Mesenchymal stem cell (in vitro differentiated cells and primary cell): ENCODE data around the gene CEP192.

Experiments used
- DNase-seq: peaks from one replicate; pipeline ENCODE4 v3.0.0-alpha.2; 2013
- H2AFZ ChIP-seq: one replicate; pipeline ENCODE4 v1.6.1; 2013; ENCODE audit warnings: low read depth, mild to moderate bottlenecking, control low read depth, inconsistent platforms, low read length, moderate library complexity
- H2AK5ac ChIP-seq: 2 replicates; pipeline ENCODE4 v1.6.1; 2013; ENCODE audit warnings: low read length, moderate library complexity, mild to moderate bottlenecking, inconsistent platforms; ENCODE audit not compliant: severe bottlenecking
- H2BK120ac ChIP-seq: one replicate; pipeline ENCODE4 v1.6.1; 2013; ENCODE audit warnings: low read depth, mild to moderate bottlenecking, inconsistent platforms, low read length, moderate library complexity
- H2BK12ac ChIP-seq, 2 experiments: one replicate each; pipeline ENCODE4 v1.6.1; 2013; ENCODE audit warnings: inconsistent platforms in 2 of 2, low read length in 2 of 2, mild to moderate bottlenecking in 2 of 2, moderate library complexity in 2 of 2, control low read depth in 1 of 2
- H2BK15ac ChIP-seq: one replicate; pipeline ENCODE4 v1.6.1; 2013; ENCODE audit warnings: mild to moderate bottlenecking, low read depth, inconsistent platforms; ENCODE audit not compliant: poor library complexity, severe bottlenecking
- H2BK5ac ChIP-seq: 2 replicates; pipeline ENCODE4 v1.6.1; 2013; ENCODE audit warnings: low read depth, mild to moderate bottlenecking, low read length, control low read depth, inconsistent platforms; ENCODE audit not compliant: poor library complexity, severe bottlenecking
- H3K14ac ChIP-seq, 2 experiments: one replicate each; pipeline ENCODE4 v1.6.1; 2013; ENCODE audit warnings: inconsistent platforms in 2 of 2, low read length in 2 of 2, control low read depth in 1 of 2, mild to moderate bottlenecking in 1 of 2, moderate library complexity in 1 of 2
- H3K18ac ChIP-seq, 2 experiments: one replicate each; pipeline ENCODE4 v1.6.1; 2013; ENCODE audit warnings: inconsistent platforms in 2 of 2, low read length in 2 of 2, control low read depth in 1 of 2, low read depth in 1 of 2, mild to moderate bottlenecking in 1 of 2
- H3K23ac ChIP-seq, 2 experiments: one replicate each; pipeline ENCODE4 v1.6.1; 2013; ENCODE audit warnings: inconsistent platforms in 2 of 2, low read length in 2 of 2, mild to moderate bottlenecking in 2 of 2, moderate library complexity in 2 of 2, control low read depth in 1 of 2
- H3K27ac ChIP-seq: 2 replicates; pipeline ENCODE4 v1.5.1; 2013; ENCODE audit warnings: mild to moderate bottlenecking, moderate library complexity, low read length, control low read depth, inconsistent platforms; ENCODE audit not compliant: poor library complexity, severe bottlenecking
- H3K27me3 ChIP-seq, 2 experiments: 2 replicates each; pipeline versions ENCODE4 v1.6.1 to v1.7.0; 2013; ENCODE audit warnings: low read length in 2 of 2, mild to moderate bottlenecking in 2 of 2, moderate library complexity in 2 of 2, control low read depth in 1 of 2, inconsistent platforms in 1 of 2; ENCODE audit not compliant: control insufficient read depth in 1 of 2, insufficient read depth in 1 of 2
- H3K36me3 ChIP-seq, 2 experiments: 2 replicates each; pipeline versions ENCODE4 v1.6.1 to v1.7.0; 2013; ENCODE audit warnings: low read length in 2 of 2, control low read depth in 1 of 2, inconsistent platforms in 1 of 2, low read depth in 1 of 2, mild to moderate bottlenecking in 1 of 2; ENCODE audit not compliant: insufficient read depth in 2 of 2, control insufficient read depth in 1 of 2
- H3K4ac ChIP-seq, 2 experiments: one replicate each; pipeline ENCODE4 v1.6.1; 2013; ENCODE audit warnings: inconsistent platforms in 2 of 2, low read length in 2 of 2, mild to moderate bottlenecking in 2 of 2, moderate library complexity in 2 of 2, control low read depth in 1 of 2, low read depth in 1 of 2
- H3K4me1 ChIP-seq: 2 replicates; pipeline ENCODE4 v1.6.1; 2013; ENCODE audit warnings: low read depth, low read length, control low read depth; ENCODE audit not compliant: control insufficient read depth, insufficient read depth
- H3K4me2 ChIP-seq: 2 replicates; pipeline ENCODE4 v1.6.1; 2013; ENCODE audit warnings: low read length, mild to moderate bottlenecking, inconsistent platforms; ENCODE audit not compliant: poor library complexity, severe bottlenecking
- H3K4me3 ChIP-seq, 2 experiments: 2 replicates each; pipeline versions ENCODE4 v1.5.1 to v1.7.0; 2013; ENCODE audit warnings: low read length in 2 of 2, mild to moderate bottlenecking in 2 of 2, control low read depth in 1 of 2, low read depth in 1 of 2; ENCODE audit not compliant: insufficient read depth in 1 of 2
- H3K79me1 ChIP-seq: replicated peaks from 2 replicates; pipeline ENCODE4 v1.6.1; 2013; ENCODE audit warnings: mild to moderate bottlenecking, control low read depth, low read length, inconsistent platforms; ENCODE audit not compliant: poor library complexity, severe bottlenecking
- H3K9ac ChIP-seq: 2 replicates; pipeline ENCODE4 v1.7.0; 2013; ENCODE audit warnings: mild to moderate bottlenecking, low read length, moderate library complexity
- H3K9me3 ChIP-seq: 2 replicates; pipeline ENCODE4 v1.7.0; 2013; ENCODE audit warnings: mild to moderate bottlenecking, low read length; ENCODE audit not compliant: control insufficient read depth
- H4K8ac ChIP-seq: one replicate; pipeline ENCODE4 v1.6.1; 2013; ENCODE audit warnings: inconsistent platforms, mild to moderate bottlenecking, low read length, moderate library complexity
- H4K91ac ChIP-seq: one replicate; pipeline ENCODE4 v1.6.1; 2013; ENCODE audit warnings: mild to moderate bottlenecking, low read length, inconsistent platforms
- WGBS: methylation state at CpG from one replicate; pipeline ENCODE4 v1.1.7; 2013; ENCODE audit warnings: mixed read lengths; 5-methylcytosine and 5-hydroxymethylcytosine counted together

CEP192 gene

GRCh38 chr18:13105059-13105458 lies 113.9 kb downstream of the CEP192 start:
- H2AFZ ChIP-seq = no peak overlapping the region
- H3K9ac ChIP-seq = no peak overlapping the region
- H3K79me1 ChIP-seq = peaks cover 2% of the 10 kb centered on the region
- H3K4me3 ChIP-seq = no peak overlapping the region
- H3K23ac ChIP-seq = no peak overlapping the region
- no peak overlapping the region for H3K18ac ChIP-seq
- no peak overlapping the region for H2BK12ac ChIP-seq
- no peak overlapping the region for H3K4me2 ChIP-seq
- no peak overlapping the region for H4K91ac ChIP-seq
- no peak overlapping the region for H3K4ac ChIP-seq
- no peak overlapping the region for H3K14ac ChIP-seq
- no peak overlapping the region for H2AK5ac ChIP-seq
- H3K27me3 ChIP-seq = no peaks in the 10 kb centered on the region
- peaks cover 38 to 86% of the 10 kb centered on the region in 2 experiments for H3K36me3 ChIP-seq
- 96% methylated on average over 4 of the region's 4 CpGs for WGBS
- no peaks in the 10 kb centered on the region for H3K9me3 ChIP-seq
- H2BK5ac ChIP-seq = no peak overlapping the region
- no peak overlapping the region for H2BK15ac ChIP-seq
- H2BK120ac ChIP-seq = no peak overlapping the region
- no peak overlapping the region for H3K27ac ChIP-seq
- no peak for DNase-seq
- no peaks in the 10 kb centered on the region for H3K4me1 ChIP-seq
- no peak overlapping the region for H4K8ac ChIP-seq

GRCh38 chr18:13107074-13107473 lies 115.9 kb downstream of the CEP192 start:
- Histone ChIP-seq H3K14ac (no peak overlapping the region), H2AFZ (no peak overlapping the region), H3K79me1 (peaks cover 2% of the 10 kb centered on the region), H2BK15ac (no peak overlapping the region), H4K8ac (no peak overlapping the region), H3K4ac (no peak overlapping the region), H3K4me3 (no peak overlapping the region), H3K27me3 (no peaks in the 10 kb centered on the region), H2BK120ac (no peak overlapping the region), H3K27ac (no peak overlapping the region), H3K36me3 (peaks cover 29 to 76% of the 10 kb centered on the region in 2 experiments), H3K4me2 (no peak overlapping the region), H2BK5ac (no peak overlapping the region), H3K23ac (no peak overlapping the region), H3K18ac (no peak overlapping the region), H2BK12ac (no peak overlapping the region), H3K9me3 (no peaks in the 10 kb centered on the region), H3K9ac (no peak overlapping the region), H2AK5ac (no peak overlapping the region), H4K91ac (no peak overlapping the region), H3K4me1 (no peaks in the 10 kb centered on the region)
- no peak for DNase-seq
- WGBS = 100% methylated on average over 2 of the region's 2 CpGs

- WGBS = 97% methylated on average over 2 of the region's 2 CpGs
- H2BK5ac ChIP-seq = no peak overlapping the region
- H4K91ac ChIP-seq = no peak overlapping the region
- H2AFZ ChIP-seq = no peak overlapping the region
- H2BK12ac ChIP-seq = no peak overlapping the region
- H3K27ac ChIP-seq = no peak overlapping the region
- no peak overlapping the region for H3K4me2 ChIP-seq
- H2BK120ac ChIP-seq = no peak overlapping the region
- H3K4ac ChIP-seq = no peak overlapping the region
- H4K8ac ChIP-seq = no peak overlapping the region
- no peak overlapping the region for H3K23ac ChIP-seq
- H3K79me1 ChIP-seq = peaks cover 2% of the 10 kb centered on the region
- H2AK5ac ChIP-seq = no peak overlapping the region
- H3K4me3 ChIP-seq = no peak overlapping the region
- H3K27me3 ChIP-seq = no peaks in the 10 kb centered on the region
- no peak overlapping the region for H3K9ac ChIP-seq
- no peak overlapping the region for H3K18ac ChIP-seq
- peaks cover 2% of the 10 kb centered on the region for H3K4me1 ChIP-seq
- H2BK15ac ChIP-seq = no peak overlapping the region
- no peaks in the 10 kb centered on the region for H3K9me3 ChIP-seq
- no peak overlapping the region for H3K14ac ChIP-seq
- DNase-seq = no peak
- peaks cover 19 to 75% of the 10 kb centered on the region in 2 experiments for H3K36me3 ChIP-seq
Measured at GRCh38 chr18:13108330-13108729, 117.2 kb downstream of the CEP192 start.

- H3K14ac ChIP-seq = no peak overlapping the region
- H2AFZ ChIP-seq = no peak overlapping the region
- H3K23ac ChIP-seq = no peak overlapping the region
- no peak overlapping the region for H2BK5ac ChIP-seq
- H3K4me3 ChIP-seq = no peak overlapping the region
- H2BK120ac ChIP-seq = no peak overlapping the region
- H2BK15ac ChIP-seq = no peak overlapping the region
- no peak overlapping the region for H3K4me2 ChIP-seq
- H3K27ac ChIP-seq = no peak overlapping the region
- H3K9me3 ChIP-seq = no peaks in the 10 kb centered on the region
- no peak overlapping the region for H3K9ac ChIP-seq
- H2BK12ac ChIP-seq = no peak overlapping the region
- WGBS = 99% methylated on average over 3 of the region's 3 CpGs
- no peak for DNase-seq
- no peaks in the 10 kb centered on the region for H3K27me3 ChIP-seq
- peaks cover 17 to 73% of the 10 kb centered on the region in 2 experiments for H3K36me3 ChIP-seq
- H3K18ac ChIP-seq = no peak overlapping the region
- H3K4ac ChIP-seq = no peak overlapping the region
- H2AK5ac ChIP-seq = no peak overlapping the region
- peaks cover 5% of the 10 kb centered on the region for H3K79me1 ChIP-seq
- H4K8ac ChIP-seq = no peak overlapping the region
- H4K91ac ChIP-seq = no peak overlapping the region
- H3K4me1 ChIP-seq = peaks cover 2% of the 10 kb centered on the region
Measured at GRCh38 chr18:13110559-13110958, 119.4 kb downstream of the CEP192 start.
